Measurements from ENCODE around the gene RADIL.

Gene RADIL

GRCh38 chr7:4895766-4896165 is 12.2 kb upstream of the RADIL start:
- no peak overlapping the region for H3K27ac ChIP-seq (ENCODE audit: extremely low read depth, low read depth, low read length)
- CTCF ChIA-PET, result no interaction called here
- no peaks in the 10 kb centered on the region for H3K4me1 ChIP-seq (ENCODE audit: control insufficient read depth, insufficient read depth, low read length)
- H3K9me3 ChIP-seq (ENCODE audit: control insufficient read depth, insufficient read depth, low read depth, low read length), result no peaks in the 10 kb centered on the region
- no peak overlapping the region for H3K4me3 ChIP-seq (ENCODE audit: low read depth, low read length)
- no peaks in the 10 kb centered on the region for H3K36me3 ChIP-seq (ENCODE audit: control insufficient read depth in 2 of 2, insufficient read depth in 1 of 2, low read length in 2 of 2)
- TF ChIP-seq ZNF585B (tag by site-specific recombination; IDR thresholded peaks at IDR 0.05) (no peak), ZBTB7A (tag by site-specific recombination; IDR thresholded peaks at IDR 0.05; ENCODE audit: low read depth) (no peak), ZNF416 (tag by site-specific recombination; IDR thresholded peaks at IDR 0.05) (no peak), ZNF610 (tag by site-specific recombination; IDR thresholded peaks at IDR 0.05; ENCODE audit: borderline replicate concordance) (no peak), WT1 (tag by site-specific recombination; IDR thresholded peaks at IDR 0.05) (no peak)
- POLR2A ChIA-PET, result no interaction called here

- H3K4me1 ChIP-seq (ENCODE audit: control insufficient read depth, insufficient read depth, low read length), result no peaks in the 10 kb centered on the region
- no peaks in the 10 kb centered on the region for H3K36me3 ChIP-seq (ENCODE audit: control insufficient read depth in 2 of 2, insufficient read depth in 1 of 2, low read length in 2 of 2)
- no peak overlapping the region for H3K27ac ChIP-seq (ENCODE audit: extremely low read depth, low read depth, low read length)
- CTCF ChIA-PET, result interaction anchor here (0.6 to 1.5 kb wide), 2 partner anchors 7 to 11 kb away, joined by 3 to 6 read pairs; partner anchors contain the start of gene RADIL
- no peaks in the 10 kb centered on the region for H3K9me3 ChIP-seq (ENCODE audit: control insufficient read depth, insufficient read depth, low read depth, low read length)
- POLR2A ChIA-PET, result interaction anchor here (1.1 kb wide), 1 partner anchor 45 kb away, joined by 3 read pairs; no protein-coding TSS in a partner anchor
- no peak overlapping the region for H3K4me3 ChIP-seq (ENCODE audit: low read depth, low read length)
- TF ChIP-seq SP7 (tag by site-specific recombination; IDR thresholded peaks at IDR 0.05) (no peak), ZNF707 (tag by site-specific recombination; IDR thresholded peaks at IDR 0.05) (no peak), ZNF133 (tag by site-specific recombination; IDR thresholded peaks at IDR 0.05) (no peak), ZNF148 (tag by site-specific recombination; IDR thresholded peaks at IDR 0.05; ENCODE audit: borderline replicate concordance) (no peak), OVOL3 (tag by site-specific recombination; IDR thresholded peaks at IDR 0.05) (no peak), RBAK (tag by site-specific recombination; IDR thresholded peaks at IDR 0.05) (no peak), KLF7 (tag by site-specific recombination; IDR thresholded peaks at IDR 0.05; ENCODE audit: borderline replicate concordance) (no peak), PRDM2 (tag by site-specific recombination; IDR thresholded peaks at IDR 0.05; ENCODE audit: borderline replicate concordance) (no peak), ZSCAN4 (tag by site-specific recombination; IDR thresholded peaks at IDR 0.05) (no peak), ZFP37 (tag by site-specific recombination; IDR thresholded peaks at IDR 0.05) (no peak), GLI2 (tag by site-specific recombination; IDR thresholded peaks at IDR 0.05; ENCODE audit: borderline replicate concordance, low read depth) (no peak), ZNF449 (tag by site-specific recombination; IDR thresholded peaks at IDR 0.05) (no peak), ZFP69B (tag by site-specific recombination; IDR thresholded peaks at IDR 0.05) (no peak), ZNF398 (tag by site-specific recombination; IDR thresholded peaks at IDR 0.05) (no peak), INSM2 (tag by site-specific recombination; IDR thresholded peaks at IDR 0.05) (no peak)
Observed at GRCh38 chr7:4894482-4894881, 11.0 kb upstream of the RADIL start.
